H7 (cell line): ENCODE data around the gene NFATC1. TPM values are rescaled to one million over a fixed set of nuclear protein-coding genes. Genes with fewer than 3 reads are reported as not detected.

ENCODE experiments used
- DNase-seq: peaks from one replicate; pipeline ENCODE4 v3.0.0; 2012
- H3K27me3 ChIP-seq: 2 replicates; pipeline ENCODE4 v1.6.0; 2011; ENCODE audit warnings: mild to moderate bottlenecking, low read length; ENCODE audit not compliant: control insufficient read depth, insufficient read depth
- H3K36me3 ChIP-seq: replicated peaks from 2 replicates; pipeline ENCODE4 v1.5.1; 2011; ENCODE audit warnings: low read length; ENCODE audit not compliant: control insufficient read depth, insufficient read depth
- H3K4me3 ChIP-seq: 2 replicates; pipeline ENCODE4 v1.5.1; 2011; ENCODE audit warnings: low read depth, mild to moderate bottlenecking, control low read depth, low read length, moderate library complexity; ENCODE audit not compliant: insufficient read depth
- total RNA-seq: library from RNA; depleted of rRNA; stranded (reverse); fragments of >200 nt; shearing (Covaris generic); gene quantifications from 2 replicates; pipeline ENCODE4 v1.2.3, GENCODE V29; 2014

The NFATC1 gene
- total RNA-seq, 1 experiment from 2014 or later = 14.5 TPM

DNA sequence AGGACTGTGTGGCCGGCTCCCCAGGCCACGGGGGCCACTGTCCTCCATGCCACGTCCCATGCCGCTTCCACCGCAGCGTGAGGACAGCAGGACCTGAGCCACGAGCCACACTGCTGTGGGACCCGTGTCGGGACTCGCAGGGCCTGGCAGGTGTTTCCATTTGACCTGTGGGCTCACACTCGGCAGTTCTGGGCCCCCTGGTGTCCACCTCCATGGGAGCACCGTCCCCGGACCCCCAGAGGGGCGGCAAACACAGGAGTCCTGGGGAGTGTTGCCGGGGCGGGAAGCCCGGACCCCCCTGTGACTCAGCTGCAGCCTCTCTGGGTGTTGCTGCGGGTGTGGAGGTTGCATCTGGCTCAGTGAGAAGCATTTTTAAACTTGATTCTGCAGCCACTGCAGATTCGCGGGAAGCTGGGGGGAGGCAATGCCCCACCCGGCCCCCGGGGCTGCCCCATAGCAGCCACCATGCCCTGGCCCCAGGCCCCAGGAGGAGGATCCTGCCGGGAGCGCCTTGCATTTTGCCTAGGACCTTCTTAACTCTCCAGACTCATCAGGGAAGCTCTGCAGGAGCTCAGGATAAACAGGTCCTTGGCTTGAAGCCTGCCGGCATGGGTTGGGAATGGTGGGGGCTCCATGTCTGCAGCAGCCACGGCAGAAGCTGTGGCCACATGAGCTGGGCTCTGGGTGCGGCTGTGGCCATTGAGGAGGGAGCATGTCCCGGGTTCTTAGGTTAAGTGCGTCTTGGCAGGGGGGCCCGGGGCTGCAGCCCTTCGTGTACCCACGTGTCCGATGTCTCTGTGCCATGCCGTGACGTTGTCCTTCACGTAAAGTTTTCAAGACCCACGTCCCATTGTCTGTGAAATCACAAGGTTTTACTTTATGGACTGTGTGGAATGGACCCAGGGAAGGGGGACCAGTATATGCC is 30.9 kb downstream of the NFATC1 start:
- Histone ChIP-seq H3K36me3 (no peaks in the 10 kb centered on the region), H3K27me3 (no peaks in the 10 kb centered on the region), H3K4me3 (no peak overlapping the region)
- no peak for DNase-seq

DNA sequence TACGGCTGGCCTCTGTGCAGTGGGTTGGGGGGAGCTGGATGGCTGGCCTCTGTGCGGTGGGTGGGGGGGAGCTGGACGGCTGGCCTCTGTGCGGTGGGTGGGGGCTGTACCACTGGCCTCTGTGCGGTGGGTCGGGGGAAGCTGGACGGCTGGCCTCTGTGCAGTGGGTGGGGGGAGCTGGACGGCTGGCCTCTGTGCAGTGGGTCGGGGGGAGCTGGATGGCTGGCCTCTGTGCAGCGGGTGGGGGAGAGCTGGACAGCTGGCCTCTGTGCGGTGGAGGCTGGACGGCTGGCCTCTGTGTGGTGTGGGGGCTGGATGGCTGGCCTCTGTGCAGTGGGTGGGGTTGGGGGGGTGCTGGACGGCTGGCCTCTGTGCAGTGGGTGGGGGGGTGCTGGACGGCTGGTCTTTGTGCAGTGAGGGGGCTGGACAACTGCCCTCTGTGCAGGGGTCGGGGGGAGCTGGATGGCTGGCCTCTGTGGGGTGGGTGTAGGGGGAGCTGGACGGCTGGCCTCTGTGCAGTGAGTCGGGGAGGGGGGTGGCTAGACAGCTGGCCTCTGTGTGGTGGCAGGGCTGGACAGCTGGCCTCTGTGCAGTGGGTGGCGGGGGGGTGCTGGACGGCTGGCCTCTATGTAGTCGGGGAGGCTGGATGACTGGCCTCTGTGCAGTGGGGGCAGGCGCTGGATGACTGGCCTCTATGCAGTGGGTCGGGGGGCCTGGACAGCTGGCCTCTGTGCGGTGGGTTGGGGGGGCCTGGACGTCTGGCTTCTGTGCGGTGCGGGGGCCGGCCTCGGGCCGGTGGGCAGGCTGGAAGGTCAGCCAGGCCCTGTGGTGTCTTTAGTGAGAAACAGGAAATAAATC is 31.9 kb downstream of the NFATC1 start:
- DNase-seq = no peak
- H3K36me3 ChIP-seq = no peaks in the 10 kb centered on the region
- no peaks in the 10 kb centered on the region for H3K27me3 ChIP-seq
- H3K4me3 ChIP-seq = no peak overlapping the region

DNA sequence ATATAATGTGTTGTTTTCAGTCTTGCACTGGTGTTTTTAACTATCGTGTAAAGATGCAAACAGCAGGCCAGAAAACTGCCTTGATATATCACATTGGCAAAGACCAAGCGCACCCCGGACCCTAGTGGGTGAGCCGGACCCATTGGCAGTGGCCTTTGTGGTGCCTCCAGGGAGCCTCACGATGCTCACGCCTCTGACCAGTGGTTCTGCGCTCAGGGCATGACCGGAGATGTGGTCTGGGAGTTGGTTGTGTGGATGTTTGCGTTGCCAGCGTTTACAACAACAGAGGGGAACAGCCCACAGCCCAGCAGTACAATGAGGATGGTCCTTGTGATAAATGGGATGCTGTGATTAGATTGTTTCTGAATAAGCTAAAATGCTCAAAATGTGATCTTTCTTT is 32.6 kb downstream of the NFATC1 start:
- DNase-seq = no peak
- Histone ChIP-seq H3K27me3 (no peaks in the 10 kb centered on the region), H3K4me3 (no peak overlapping the region), H3K36me3 (no peaks in the 10 kb centered on the region)

DNA sequence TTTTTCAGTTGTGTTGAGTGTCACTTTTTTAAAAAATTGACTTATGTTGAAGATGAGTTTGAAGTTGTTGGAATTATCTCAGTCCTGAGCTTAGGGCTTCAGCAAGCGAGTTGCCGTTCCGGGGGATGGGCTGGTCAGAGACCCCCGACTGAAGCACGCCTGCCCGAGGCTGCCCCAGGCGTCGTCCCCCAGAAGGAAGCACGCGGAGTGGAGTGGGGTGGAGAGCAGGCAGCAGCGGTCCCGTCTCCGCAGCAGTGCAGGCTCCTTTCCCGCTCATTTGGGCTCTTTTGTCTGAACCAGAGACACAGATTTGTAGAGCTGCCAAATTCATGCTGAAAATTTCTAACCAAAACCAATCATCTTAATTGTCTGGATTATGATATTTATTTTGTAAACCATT is 33.7 kb downstream of the NFATC1 start:
- no peaks in the 10 kb centered on the region for H3K27me3 ChIP-seq
- DNase-seq = no peak

DNA sequence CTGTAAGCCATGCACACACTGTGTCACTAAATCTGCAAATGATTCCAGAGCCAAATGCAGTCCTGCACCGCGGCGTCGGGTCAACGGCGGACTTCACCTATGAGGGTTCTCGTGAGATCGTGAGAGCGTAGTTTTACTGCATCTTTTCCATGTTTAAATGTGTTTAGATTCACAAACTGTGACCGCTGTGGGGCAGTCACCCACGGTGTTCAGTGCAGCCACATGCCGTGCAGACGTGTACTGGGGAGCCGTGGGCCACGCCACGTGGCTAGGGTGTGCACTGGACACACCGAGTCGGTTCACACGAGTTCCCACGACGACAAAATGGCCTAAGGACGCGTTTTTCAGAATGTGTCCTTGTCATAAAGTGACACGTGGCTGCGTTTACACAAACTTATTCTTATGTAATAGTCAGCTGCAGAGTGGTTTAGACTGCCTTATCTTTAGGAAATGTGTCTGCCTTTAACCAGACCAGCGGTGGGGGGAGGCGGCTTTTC is 34.1 kb downstream of the NFATC1 start:
- Histone ChIP-seq H3K4me3 (no peak overlapping the region), H3K36me3 (no peaks in the 10 kb centered on the region), H3K27me3 (no peaks in the 10 kb centered on the region)
- no peak for DNase-seq

More for the DNA sequence above, 33.7 kb downstream of the NFATC1 start:
- Histone ChIP-seq H3K36me3 (no peaks in the 10 kb centered on the region), H3K4me3 (no peak overlapping the region)

DNA sequence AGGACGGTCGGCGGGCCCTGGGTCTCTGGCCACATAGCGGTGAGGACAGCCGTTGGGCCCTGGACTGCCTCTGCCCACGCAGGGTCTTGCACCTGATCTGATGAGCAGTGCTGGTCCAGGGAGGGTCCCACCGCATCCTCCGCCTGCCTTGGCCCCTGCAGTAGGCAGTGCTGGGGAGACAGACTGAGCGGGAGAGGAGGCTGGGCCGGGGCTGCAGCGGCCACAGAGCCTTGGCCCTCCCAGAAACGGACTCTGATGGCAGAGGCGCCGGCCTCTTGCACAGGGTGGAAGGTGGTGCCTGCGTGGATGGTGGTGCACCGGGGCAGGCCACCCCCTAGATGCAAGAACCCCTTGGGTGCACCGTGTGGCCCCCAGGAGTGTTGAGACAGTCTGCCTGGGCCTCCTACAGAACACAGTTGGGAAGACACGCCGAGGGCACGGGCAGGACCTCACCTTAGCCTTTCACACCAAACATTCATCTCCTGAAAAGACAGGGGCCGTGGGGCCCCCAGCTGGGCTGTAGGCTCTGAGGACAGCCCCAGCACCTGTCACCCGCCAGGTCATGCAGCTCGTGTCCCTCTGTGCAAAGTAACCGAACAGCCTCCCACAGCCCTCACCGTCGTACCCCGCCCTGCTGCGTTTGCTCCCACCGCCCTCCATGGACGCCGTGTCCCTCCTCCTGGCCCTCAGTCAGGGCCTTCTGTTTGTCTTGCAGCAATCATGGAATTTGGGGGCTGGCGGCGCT is 36.8 kb downstream of the NFATC1 start:
- no peak for DNase-seq
- H3K36me3 ChIP-seq = no peaks in the 10 kb centered on the region
- H3K4me3 ChIP-seq = no peak overlapping the region
- H3K27me3 ChIP-seq = no peaks in the 10 kb centered on the region

DNA sequence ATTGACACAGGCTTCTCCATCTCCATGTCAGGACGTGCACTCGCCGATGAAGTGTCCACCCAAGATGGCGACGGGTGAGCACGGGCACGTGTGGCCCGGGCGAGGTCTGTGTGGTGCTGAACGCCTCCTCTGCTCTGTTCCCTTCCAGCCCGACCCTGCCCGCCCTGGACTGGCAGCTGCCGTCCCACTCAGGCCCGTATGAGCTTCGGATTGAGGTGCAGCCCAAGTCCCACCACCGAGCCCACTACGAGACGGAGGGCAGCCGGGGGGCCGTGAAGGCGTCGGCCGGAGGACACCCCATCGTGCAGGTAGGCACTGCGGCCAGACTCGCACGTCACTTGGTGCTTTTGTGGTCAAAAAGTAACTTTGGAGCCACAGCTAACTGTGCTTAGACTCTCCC is 37.7 kb downstream of the NFATC1 start:
- no peak overlapping the region for H3K4me3 ChIP-seq
- no peak for DNase-seq
- no peaks in the 10 kb centered on the region for H3K27me3 ChIP-seq
- no peaks in the 10 kb centered on the region for H3K36me3 ChIP-seq

DNA sequence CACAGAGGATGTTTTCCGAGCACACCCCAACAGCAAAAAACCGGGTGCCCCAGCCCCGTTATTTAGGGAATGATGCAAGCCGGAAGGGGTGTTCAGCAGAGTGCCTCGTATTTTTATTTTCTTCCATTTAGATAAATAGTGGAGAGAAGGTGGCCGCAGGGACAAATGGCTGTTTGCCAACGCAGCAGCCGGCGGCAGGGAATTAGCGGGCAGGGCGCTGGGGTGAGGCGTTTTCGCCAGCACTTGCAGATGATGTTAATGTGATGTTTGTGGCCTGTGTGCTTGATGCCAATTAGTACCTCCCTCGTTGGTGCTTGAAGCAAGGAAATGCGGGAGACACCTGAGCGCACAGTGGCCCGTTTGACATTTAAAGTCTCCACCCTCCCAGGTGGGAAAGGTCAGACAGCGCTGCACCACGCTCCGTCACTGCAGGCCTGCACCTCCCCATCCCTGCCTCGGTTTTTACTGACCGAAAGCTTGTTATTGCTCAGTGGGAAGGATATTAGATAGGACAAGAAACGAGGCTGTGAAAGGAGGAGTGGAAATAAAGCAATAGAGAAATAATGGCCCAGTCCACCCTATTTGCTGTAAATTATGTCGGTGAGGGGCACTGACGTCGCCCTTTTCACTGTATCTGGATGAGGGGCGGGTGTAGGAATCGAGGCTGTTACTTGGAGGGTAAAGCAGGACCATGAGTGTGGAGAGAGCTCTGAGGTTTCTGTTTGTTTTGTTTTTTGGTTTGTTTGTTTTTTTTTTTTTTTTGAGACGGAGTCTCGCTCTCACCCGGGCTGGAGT is 39.1 kb downstream of the NFATC1 start:
- H3K27me3 ChIP-seq = no peaks in the 10 kb centered on the region
- H3K4me3 ChIP-seq = no peak overlapping the region
- no peaks in the 10 kb centered on the region for H3K36me3 ChIP-seq
- DNase-seq = no peak

DNA sequence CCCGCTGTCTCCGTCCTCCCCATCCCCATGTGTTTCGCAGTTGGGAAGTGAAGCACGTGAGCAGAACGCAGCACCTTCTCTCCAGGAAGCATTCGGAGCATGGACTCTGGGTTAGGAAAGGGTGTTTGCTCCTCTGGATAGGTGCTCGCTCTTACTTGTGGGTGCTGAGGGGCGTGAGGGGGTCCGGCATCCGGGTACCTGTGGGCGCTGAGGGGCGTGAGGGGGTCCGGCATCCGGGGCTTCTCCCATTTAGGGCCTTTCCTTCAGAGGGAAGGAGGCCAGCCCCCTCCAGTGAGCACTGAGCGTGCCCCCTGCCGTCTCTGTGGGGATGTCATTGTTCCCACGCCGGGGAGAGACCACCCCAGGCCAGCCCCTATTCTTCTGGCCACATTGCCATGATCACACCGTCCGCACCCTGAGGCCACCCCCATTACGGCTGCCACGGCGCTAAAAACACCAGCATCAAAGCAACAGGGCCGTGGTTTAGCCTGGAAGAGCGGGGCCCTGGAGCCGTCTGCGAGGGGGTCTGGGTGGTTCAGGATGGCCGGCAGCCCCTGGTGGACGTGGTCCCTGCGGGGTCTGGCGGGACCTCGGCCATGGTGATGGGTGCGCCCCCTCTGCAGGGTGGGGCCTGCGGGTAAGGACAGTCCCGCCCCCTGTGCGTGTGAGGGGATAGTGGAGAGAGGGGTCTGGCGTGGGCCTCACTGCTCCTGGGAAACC is 41.0 kb downstream of the NFATC1 start:
- Histone ChIP-seq H3K36me3 (no peaks in the 10 kb centered on the region), H3K4me3 (no peak overlapping the region), H3K27me3 (no peaks in the 10 kb centered on the region)
- no peak for DNase-seq

DNA sequence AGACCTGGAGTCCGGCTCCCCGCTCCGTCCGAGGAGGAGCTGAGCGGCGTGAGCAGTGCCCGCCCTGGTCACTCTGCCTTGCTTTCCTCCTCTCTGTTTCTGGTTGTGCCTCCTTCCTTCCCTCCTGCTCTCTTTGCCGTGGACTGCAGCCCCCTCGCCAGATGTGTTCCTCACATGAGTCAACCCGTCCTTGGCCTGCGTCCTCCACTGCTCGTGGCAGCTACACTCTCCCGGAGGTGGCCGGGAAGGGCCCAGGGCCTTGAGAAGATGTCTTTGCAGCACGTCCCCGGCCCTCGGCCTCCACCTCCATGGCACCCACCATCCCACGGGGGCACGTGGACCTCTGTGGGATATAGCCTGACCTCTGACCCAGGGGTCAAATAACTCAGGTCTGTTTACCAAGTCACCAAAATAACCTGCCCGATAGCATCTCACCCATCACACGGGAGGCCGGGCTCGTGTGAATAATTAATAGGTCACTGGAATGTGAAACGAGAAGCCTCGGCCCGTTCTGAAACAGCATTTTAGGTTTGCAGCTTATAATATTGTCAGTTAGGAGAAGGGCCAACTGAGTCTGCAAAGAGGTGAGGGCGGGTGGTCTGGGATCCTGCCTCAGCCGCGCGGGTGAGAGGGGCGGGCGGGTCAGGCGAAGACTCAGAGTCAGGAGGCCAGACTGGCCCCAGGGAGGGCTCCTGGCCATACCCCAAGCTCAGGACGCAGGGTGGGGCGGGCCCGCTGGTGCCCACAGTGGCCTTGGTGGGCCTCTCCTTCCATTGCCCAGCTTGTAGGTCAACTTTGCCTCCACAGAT is 42.6 kb downstream of the NFATC1 start:
- no peak for DNase-seq
- H3K36me3 ChIP-seq = no peaks in the 10 kb centered on the region
- H3K27me3 ChIP-seq = no peaks in the 10 kb centered on the region
- H3K4me3 ChIP-seq = no peak overlapping the region

DNA sequence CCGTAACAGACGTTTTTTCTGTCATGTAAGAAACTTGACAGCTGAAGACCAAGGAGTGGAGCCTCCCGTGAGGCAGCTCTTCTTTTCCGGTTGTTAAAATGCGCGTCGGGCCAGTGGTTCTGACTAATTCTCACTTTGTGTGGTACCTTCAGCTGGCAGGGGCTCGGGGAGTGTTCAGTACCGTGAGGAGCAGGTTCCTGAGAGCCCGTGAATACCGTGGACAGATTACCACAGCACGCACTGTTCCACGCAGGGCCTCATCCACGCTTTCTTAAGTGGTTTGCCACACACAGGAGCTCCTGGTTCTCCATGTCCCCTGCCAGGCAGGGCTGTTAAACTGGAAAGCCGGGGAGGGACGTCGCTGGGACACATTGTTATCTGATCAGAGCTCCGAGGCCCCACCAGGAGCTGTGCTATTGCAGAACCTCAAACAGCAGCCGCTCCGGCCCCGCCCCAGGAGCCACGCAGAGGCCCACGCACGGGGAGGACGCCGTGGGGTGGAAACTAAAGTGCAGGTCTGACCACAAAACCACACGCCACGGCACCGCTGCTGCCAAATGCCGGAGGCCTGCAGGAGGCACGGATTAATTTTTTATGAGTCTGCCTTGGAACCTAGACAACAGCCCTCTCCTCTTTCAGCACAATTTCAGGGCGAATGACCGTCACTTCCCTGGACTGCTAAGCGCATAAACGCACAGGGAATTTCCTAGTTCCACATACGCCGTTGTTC is 43.3 kb downstream of the NFATC1 start:
- no peak for DNase-seq
- no peaks in the 10 kb centered on the region for H3K36me3 ChIP-seq
- no peak overlapping the region for H3K4me3 ChIP-seq
- H3K27me3 ChIP-seq = no peaks in the 10 kb centered on the region

DNA sequence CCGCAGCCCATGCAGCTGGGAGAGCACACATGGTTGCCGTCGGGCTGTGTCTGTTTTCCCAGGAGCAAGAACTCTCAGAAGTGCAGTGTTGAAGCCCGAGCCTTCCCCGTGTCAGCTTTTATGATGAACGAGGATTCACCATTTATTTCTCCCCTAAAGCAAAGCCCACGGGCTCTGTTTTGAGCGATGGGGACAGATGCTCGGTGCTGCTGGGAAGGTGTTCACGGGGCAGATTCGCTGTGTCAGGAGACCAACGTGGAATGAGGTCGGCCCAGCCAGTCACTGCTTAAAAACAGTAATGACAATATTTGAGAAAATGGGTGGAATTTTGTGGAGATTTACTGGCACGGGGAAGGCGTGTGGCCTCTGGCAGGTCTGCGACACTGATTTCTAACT is 43.9 kb downstream of the NFATC1 start:
- Histone ChIP-seq H3K36me3 (no peaks in the 10 kb centered on the region), H3K4me3 (no peak overlapping the region), H3K27me3 (no peaks in the 10 kb centered on the region)
- DNase-seq = no peak
